ENCODE results near the gene KLHL36. TPM values are rescaled to one million over a fixed set of nuclear protein-coding genes. Genes with fewer than 3 reads are reported as not detected.

KLHL36 gene
- total and polyA plus RNA-seq, 2 donors from 2014 or later, result 13.7 to 76.6 TPM

DNA sequence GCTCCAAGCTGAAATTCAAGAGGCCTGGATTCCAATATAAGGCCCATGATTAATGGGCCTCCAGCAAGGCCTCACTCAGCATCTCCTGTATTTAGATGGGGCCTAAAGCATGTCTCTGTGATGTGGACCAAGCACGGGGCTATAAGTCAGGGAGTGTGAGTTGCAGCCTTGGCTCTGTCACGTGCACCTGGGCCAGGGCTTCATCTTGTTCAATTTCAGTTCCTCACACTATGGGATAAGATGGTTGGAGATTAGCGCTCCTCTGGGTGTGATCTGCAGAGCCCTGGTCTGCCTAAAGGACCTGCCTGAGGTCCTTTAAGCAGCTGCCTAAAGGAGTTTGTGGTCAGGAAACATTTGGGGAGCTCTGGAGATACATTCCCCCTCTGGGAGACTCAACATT lies 25.2 kb downstream of the KLHL36 start:
- intact Hi-C loops (cut with DNase I), result loop anchor here (10.0 kb wide), 1 partner anchor 51 kb away; no protein-coding TSS in a partner anchor
- H3K4me3 ChIP-seq (ENCODE audit: low read length in 3 of 3), result no peak overlapping the region
- no peak for FAIRE-seq
- no peak for DNase-seq
- no peak overlapping the region for H3K27ac ChIP-seq (ENCODE audit: low read depth in 2 of 2, low read length in 2 of 2)
- H3K9ac ChIP-seq (ENCODE audit: low read length in 3 of 3), result no peak overlapping the region
- H3K4me1 ChIP-seq (ENCODE audit: control insufficient read depth in 2 of 3, insufficient read depth in 2 of 3, low read depth in 1 of 3, low read length in 3 of 3), result no peaks in the 10 kb centered on the region
- H3K9me3 ChIP-seq (ENCODE audit: control insufficient read depth in 2 of 3, insufficient read depth in 1 of 3, low read length in 3 of 3), result no peaks in the 10 kb centered on the region
- TF ChIP-seq, protein P1, sequence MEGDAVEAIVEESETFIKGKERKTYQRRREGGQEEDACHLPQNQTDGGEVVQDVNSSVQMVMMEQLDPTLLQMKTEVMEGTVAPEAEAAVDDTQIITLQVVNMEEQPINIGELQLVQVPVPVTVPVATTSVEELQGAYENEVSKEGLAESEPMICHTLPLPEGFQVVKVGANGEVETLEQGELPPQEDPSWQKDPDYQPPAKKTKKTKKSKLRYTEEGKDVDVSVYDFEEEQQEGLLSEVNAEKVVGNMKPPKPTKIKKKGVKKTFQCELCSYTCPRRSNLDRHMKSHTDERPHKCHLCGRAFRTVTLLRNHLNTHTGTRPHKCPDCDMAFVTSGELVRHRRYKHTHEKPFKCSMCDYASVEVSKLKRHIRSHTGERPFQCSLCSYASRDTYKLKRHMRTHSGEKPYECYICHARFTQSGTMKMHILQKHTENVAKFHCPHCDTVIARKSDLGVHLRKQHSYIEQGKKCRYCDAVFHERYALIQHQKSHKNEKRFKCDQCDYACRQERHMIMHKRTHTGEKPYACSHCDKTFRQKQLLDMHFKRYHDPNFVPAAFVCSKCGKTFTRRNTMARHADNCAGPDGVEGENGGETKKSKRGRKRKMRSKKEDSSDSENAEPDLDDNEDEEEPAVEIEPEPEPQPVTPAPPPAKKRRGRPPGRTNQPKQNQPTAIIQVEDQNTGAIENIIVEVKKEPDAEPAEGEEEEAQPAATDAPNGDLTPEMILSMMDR (IDR thresholded peaks at IDR 0.05; ENCODE audit: borderline replicate concordance, extremely low read depth, insufficient read depth), result no peak
- no peaks in the 10 kb centered on the region for H3K36me3 ChIP-seq (ENCODE audit: control insufficient read depth in 2 of 3, insufficient read depth in 3 of 3, low read length in 3 of 3)
- H3K27me3 ChIP-seq (ENCODE audit: control insufficient read depth, insufficient read depth, low read length), result no peaks in the 10 kb centered on the region

DNA sequence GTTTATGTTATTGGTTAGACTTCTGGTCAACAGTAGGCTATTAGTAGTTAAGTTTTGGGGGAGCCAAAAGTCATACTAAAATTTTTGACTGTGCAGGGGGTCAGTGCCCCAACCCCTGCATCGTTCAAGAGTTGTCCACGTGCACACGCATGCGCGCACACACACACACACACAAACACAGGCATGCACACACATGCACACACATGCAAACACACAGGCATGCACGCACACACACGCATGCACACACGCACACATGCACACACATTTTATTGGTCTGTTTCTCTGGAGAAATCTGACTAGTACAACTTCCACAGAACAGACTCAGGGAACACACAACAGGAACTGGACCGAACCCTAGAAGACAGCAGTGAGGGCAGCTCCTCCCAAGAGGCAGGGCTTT lies 27.1 kb downstream of the KLHL36 start:
- Histone ChIP-seq H3K27ac (ENCODE audit: low read depth in 2 of 2, low read length in 2 of 2) (no peak overlapping the region), H3K4me1 (ENCODE audit: control insufficient read depth in 2 of 3, insufficient read depth in 2 of 3, low read depth in 1 of 3, low read length in 3 of 3) (no peaks in the 10 kb centered on the region), H3K9ac (ENCODE audit: low read length in 3 of 3) (no peak overlapping the region), H3K4me3 (ENCODE audit: low read length in 3 of 3) (no peak overlapping the region), H3K27me3 (ENCODE audit: control insufficient read depth, insufficient read depth, low read length) (no peaks in the 10 kb centered on the region), H3K36me3 (ENCODE audit: control insufficient read depth in 2 of 3, insufficient read depth in 3 of 3, low read length in 3 of 3) (no peaks in the 10 kb centered on the region), H3K9me3 (ENCODE audit: control insufficient read depth in 2 of 3, insufficient read depth in 1 of 3, low read length in 3 of 3) (no peaks in the 10 kb centered on the region)
- FAIRE-seq (no peak), DNase-seq (no peak)
- intact Hi-C loops (cut with DNase I), result loop anchor here (10.0 kb wide), 1 partner anchor 49 kb away; no protein-coding TSS in a partner anchor
- TF ChIP-seq, protein P1 (IDR thresholded peaks at IDR 0.05; ENCODE audit: borderline replicate concordance, extremely low read depth, insufficient read depth), result no peak

DNA sequence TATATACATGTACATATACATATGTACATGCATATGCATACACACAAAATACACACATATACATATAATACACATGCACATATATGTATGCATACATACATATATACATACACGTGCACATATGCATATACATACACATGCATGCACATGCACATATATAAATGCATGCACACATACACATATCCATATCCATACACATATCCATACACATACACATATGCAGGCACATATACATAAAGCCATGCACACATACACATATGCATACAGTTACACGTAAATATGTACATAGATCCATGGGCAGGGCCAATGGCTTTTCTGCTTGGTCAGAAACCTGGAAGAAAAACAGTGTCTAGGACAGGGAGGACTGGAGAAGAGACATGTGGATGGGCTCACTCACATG lies 27.6 kb downstream of the KLHL36 start:
- Histone ChIP-seq H3K4me1 (ENCODE audit: control insufficient read depth in 2 of 3, insufficient read depth in 2 of 3, low read depth in 1 of 3, low read length in 3 of 3) (no peaks in the 10 kb centered on the region), H3K4me3 (ENCODE audit: low read length in 3 of 3) (no peak overlapping the region), H3K36me3 (ENCODE audit: control insufficient read depth in 2 of 3, insufficient read depth in 3 of 3, low read length in 3 of 3) (no peaks in the 10 kb centered on the region), H3K27me3 (ENCODE audit: control insufficient read depth, insufficient read depth, low read length) (no peaks in the 10 kb centered on the region), H3K27ac (ENCODE audit: low read depth in 2 of 2, low read length in 2 of 2) (no peak overlapping the region), H3K9me3 (ENCODE audit: control insufficient read depth in 2 of 3, insufficient read depth in 1 of 3, low read length in 3 of 3) (no peaks in the 10 kb centered on the region), H3K9ac (ENCODE audit: low read length in 3 of 3) (no peak overlapping the region)
- intact Hi-C loops (cut with DNase I), result loop anchor here (10.0 kb wide), 1 partner anchor 49 kb away; no protein-coding TSS in a partner anchor
- FAIRE-seq, result no peak
- DNase-seq, result no peak
- TF ChIP-seq, protein P1 (IDR thresholded peaks at IDR 0.05; ENCODE audit: borderline replicate concordance, extremely low read depth, insufficient read depth), result no peak

All from kidney (tissue), 14 donors.